H9 (cell line): ENCODE results near the gene SULT1A1. TPM values are rescaled to one million over a fixed set of nuclear protein-coding genes. Genes with fewer than 3 reads are reported as not detected.
"Not testable (repeated sequence)": the region's sequence is repeated elsewhere in the genome, so short reads cannot be mapped to it uniquely, and the experiment has no call there.

ENCODE experiments used
- DNase-seq: peaks from one replicate; pipeline ENCODE4 v3.0.0-alpha.2; 2017
- H2AFZ ChIP-seq: one replicate; pipeline ENCODE4 v1.6.1; 2013; ENCODE audit warnings: mild to moderate bottlenecking, low read length, control low read depth, moderate library complexity
- H2AK5ac ChIP-seq: 2 replicates; pipeline ENCODE4 v1.6.1; 2013; ENCODE audit warnings: low read length, control low read depth, mixed read lengths; ENCODE audit not compliant: insufficient read length
- H2BK120ac ChIP-seq: one replicate; pipeline ENCODE4 v1.6.1; 2013; ENCODE audit warnings: low read depth, mild to moderate bottlenecking, low read length, control low read depth, inconsistent platforms; ENCODE audit not compliant: poor library complexity, severe bottlenecking
- H2BK12ac ChIP-seq: 2 replicates; pipeline ENCODE4 v1.6.1; 2013; ENCODE audit warnings: low read length, control low read depth, mixed read lengths, low read depth; ENCODE audit not compliant: insufficient read length
- H2BK15ac ChIP-seq: 2 replicates; pipeline ENCODE4 v1.6.1; 2013; ENCODE audit warnings: low read depth, low read length, control low read depth
- H2BK20ac ChIP-seq: one replicate; pipeline ENCODE4 v1.6.1; 2013; ENCODE audit warnings: low read depth, mild to moderate bottlenecking, low read length, control low read depth, inconsistent platforms; ENCODE audit not compliant: poor library complexity, severe bottlenecking
- H2BK5ac ChIP-seq: 2 replicates; pipeline ENCODE4 v1.6.1; 2013; ENCODE audit warnings: low read length, control low read depth, mixed read lengths; ENCODE audit not compliant: insufficient read length
- H3K14ac ChIP-seq: 2 replicates; pipeline ENCODE4 v1.6.1; 2013; ENCODE audit warnings: low read length, control low read depth; ENCODE audit not compliant: insufficient read depth
- H3K18ac ChIP-seq: 2 replicates; pipeline ENCODE4 v1.6.1; 2013; ENCODE audit warnings: low read depth, mild to moderate bottlenecking, mixed read lengths, low read length, control low read depth; ENCODE audit not compliant: insufficient read length
- H3K23ac ChIP-seq: 2 replicates; pipeline ENCODE4 v1.6.1; 2013; ENCODE audit warnings: low read length, control low read depth, mixed read lengths, low read depth; ENCODE audit not compliant: insufficient read length
- H3K23me2 ChIP-seq: 2 replicates; pipeline ENCODE4 v1.6.1; 2013; ENCODE audit warnings: low read depth, mild to moderate bottlenecking, mixed read lengths, low read length, control low read depth; ENCODE audit not compliant: insufficient read length, poor library complexity, severe bottlenecking
- H3K27ac ChIP-seq: 2 replicates; pipeline ENCODE4 v1.5.1; 2013; ENCODE audit warnings: low read length, control low read depth, mixed read lengths, low read depth; ENCODE audit not compliant: insufficient read length
- H3K27me3 ChIP-seq: 2 replicates; pipeline ENCODE4 v1.6.1; 2013; ENCODE audit warnings: low read length, control low read depth, inconsistent platforms; ENCODE audit not compliant: insufficient read depth
- H3K4ac ChIP-seq: 2 replicates; pipeline ENCODE4 v1.6.1; 2013; ENCODE audit warnings: low read depth, mild to moderate bottlenecking, control low read depth, inconsistent platforms, low read length, moderate library complexity
- H3K4me1 ChIP-seq: 2 replicates; pipeline ENCODE4 v1.6.1; 2013; ENCODE audit warnings: low read length, control low read depth, inconsistent platforms; ENCODE audit not compliant: insufficient read depth
- H3K4me2 ChIP-seq: 2 replicates; pipeline ENCODE4 v1.6.1; 2013; ENCODE audit warnings: low read length, control low read depth, mixed read lengths; ENCODE audit not compliant: insufficient read length, insufficient read depth
- H3K56ac ChIP-seq: 2 replicates; pipeline ENCODE4 v1.6.1; 2013; ENCODE audit warnings: low read depth, mild to moderate bottlenecking, mixed read lengths, low read length, control low read depth; ENCODE audit not compliant: insufficient read length
- H3K79me1 ChIP-seq: 2 replicates; pipeline ENCODE4 v1.6.1; 2013; ENCODE audit warnings: low read depth, mild to moderate bottlenecking, moderate library complexity, low read length, control low read depth, inconsistent platforms; ENCODE audit not compliant: insufficient read depth, poor library complexity, severe bottlenecking
- H3K79me2 ChIP-seq: 2 replicates; pipeline ENCODE4 v1.6.1; 2013; ENCODE audit warnings: low read length, control low read depth, inconsistent platforms; ENCODE audit not compliant: insufficient read depth
- H3K9ac ChIP-seq: 2 replicates; pipeline ENCODE4 v1.6.1; 2013; ENCODE audit warnings: low read length, control low read depth, mixed read lengths; ENCODE audit not compliant: insufficient read length; ENCODE audit errors: extremely low read depth
- H3K9me3 ChIP-seq: one replicate; pipeline ENCODE4 v1.6.1; 2013; ENCODE audit warnings: low read depth, low read length, inconsistent platforms; ENCODE audit not compliant: control insufficient read depth
- H3T11ph ChIP-seq: one replicate; pipeline ENCODE4 v1.6.1; 2013; ENCODE audit warnings: mild to moderate bottlenecking, low read length, control low read depth, inconsistent platforms
- H4K20me1 ChIP-seq: one replicate; pipeline ENCODE4 v1.6.1; 2013; ENCODE audit not compliant: control insufficient read depth, insufficient read length, insufficient read depth
- H4K5ac ChIP-seq: 2 replicates; pipeline ENCODE4 v1.6.1; 2013; ENCODE audit warnings: low read depth, mild to moderate bottlenecking, mixed read lengths, low read length, control low read depth; ENCODE audit not compliant: insufficient read length
- H4K8ac ChIP-seq: replicated peaks from 2 replicates; pipeline ENCODE4 v1.6.1; 2013; ENCODE audit warnings: low read length, control low read depth, mixed read lengths, low read depth; ENCODE audit not compliant: insufficient read length
- H4K91ac ChIP-seq: 2 replicates; pipeline ENCODE4 v1.6.1; 2013; ENCODE audit warnings: low read depth, mild to moderate bottlenecking, moderate library complexity, mixed read lengths, low read length, control low read depth; ENCODE audit not compliant: insufficient read length
- H3K27ac Mint-ChIP-seq, 3 experiments: 2 replicates in 2 of 3; 3 replicates in 1 of 3; pipeline ENCODE4 v1.8.0; 2020 to 2021; ENCODE audit warnings: mixed read lengths in 3 of 3, mild to moderate bottlenecking in 1 of 3, moderate library complexity in 1 of 3
- H3K27me3 Mint-ChIP-seq: 2 replicates; pipeline ENCODE4 v1.8.0; 2021; ENCODE audit warnings: low read depth, mild to moderate bottlenecking, moderate library complexity, mixed read lengths
- H3K36me3 Mint-ChIP-seq, 3 experiments: 2 replicates in 2 of 3; 3 replicates in 1 of 3; pipeline ENCODE4 v1.8.0; 2020 to 2021; ENCODE audit warnings: low read depth in 3 of 3, mixed read lengths in 3 of 3; ENCODE audit not compliant: insufficient read depth in 1 of 3
- H3K4me1 Mint-ChIP-seq, 2 experiments: 2 replicates each; pipeline ENCODE4 v1.8.0; 2020; ENCODE audit warnings: mixed read lengths in 2 of 2
- H3K4me3 Mint-ChIP-seq, 2 experiments: 2 replicates in 1 of 2; 3 replicates in 1 of 2; pipeline ENCODE4 v1.8.0; 2020 to 2021; ENCODE audit warnings: mild to moderate bottlenecking in 2 of 2, mixed read lengths in 2 of 2, moderate library complexity in 1 of 2
- H3K9me3 Mint-ChIP-seq, 2 experiments: 2 replicates in 1 of 2; 3 replicates in 1 of 2; pipeline ENCODE4 v1.8.0; 2020; ENCODE audit warnings: mild to moderate bottlenecking in 2 of 2, mixed read lengths in 2 of 2, moderate library complexity in 1 of 2
- WGBS: extraction: QIAGEN DNeasy Blood & Tissue Kit; methylation state at CpG from one replicate; pipeline ENCODE4 v1.1.7; 2013; ENCODE audit warnings: missing lambda C conversion rate, low lambda C conversion rate, mixed read lengths; ENCODE audit not compliant: insufficient read length; ENCODE audit errors: extremely low coverage; 5-methylcytosine and 5-hydroxymethylcytosine counted together
- total RNA-seq: library from RNA; stranded (reverse); gene quantifications from 2 replicates; pipeline ENCODE4 v1.2.1, GENCODE V29; 2021
- TF ChIP-seq, protein P1 (sequence below): fragments of 200-600 bp; sonication (generic); conservative IDR thresholded peaks from 3 replicates; pipeline ENCODE4 v1.8.0; 2021; ENCODE audit warnings: antibody characterized with exemption, mild to moderate bottlenecking

The SULT1A1 gene
- total RNA-seq, 1 experiment from 2014 or later, result 4.8 TPM

GRCh38 chr16:28615486-28616223, 5.8 kb upstream of the SULT1A1 start:
- H3K27ac Mint-ChIP-seq, H4K91ac ChIP-seq, H2BK120ac ChIP-seq, H3K9ac ChIP-seq, H3K27me3 ChIP-seq, H3K27me3 Mint-ChIP-seq, H3K79me2 ChIP-seq, H2BK12ac ChIP-seq, H3K4ac ChIP-seq, H3K14ac ChIP-seq, H3K18ac ChIP-seq, H3K9me3 Mint-ChIP-seq, H3K4me3 Mint-ChIP-seq, H2AK5ac ChIP-seq, H2BK20ac ChIP-seq, H4K5ac ChIP-seq, H3K27ac ChIP-seq, H2BK5ac ChIP-seq, H4K20me1 ChIP-seq, H3K4me2 ChIP-seq, H3K36me3 Mint-ChIP-seq, H3K79me1 ChIP-seq, H3K4me1 ChIP-seq, H3K23ac ChIP-seq, H2BK15ac ChIP-seq, H3T11ph ChIP-seq, H2AFZ ChIP-seq, H3K23me2 ChIP-seq, H3K56ac ChIP-seq, H4K8ac ChIP-seq, H3K9me3 ChIP-seq: not testable (repeated sequence)
- H3K4me1 Mint-ChIP-seq, result peaks cover 18 to 26% of the 10 kb centered on the region in 2 experiments
- TF ChIP-seq, protein P1, sequence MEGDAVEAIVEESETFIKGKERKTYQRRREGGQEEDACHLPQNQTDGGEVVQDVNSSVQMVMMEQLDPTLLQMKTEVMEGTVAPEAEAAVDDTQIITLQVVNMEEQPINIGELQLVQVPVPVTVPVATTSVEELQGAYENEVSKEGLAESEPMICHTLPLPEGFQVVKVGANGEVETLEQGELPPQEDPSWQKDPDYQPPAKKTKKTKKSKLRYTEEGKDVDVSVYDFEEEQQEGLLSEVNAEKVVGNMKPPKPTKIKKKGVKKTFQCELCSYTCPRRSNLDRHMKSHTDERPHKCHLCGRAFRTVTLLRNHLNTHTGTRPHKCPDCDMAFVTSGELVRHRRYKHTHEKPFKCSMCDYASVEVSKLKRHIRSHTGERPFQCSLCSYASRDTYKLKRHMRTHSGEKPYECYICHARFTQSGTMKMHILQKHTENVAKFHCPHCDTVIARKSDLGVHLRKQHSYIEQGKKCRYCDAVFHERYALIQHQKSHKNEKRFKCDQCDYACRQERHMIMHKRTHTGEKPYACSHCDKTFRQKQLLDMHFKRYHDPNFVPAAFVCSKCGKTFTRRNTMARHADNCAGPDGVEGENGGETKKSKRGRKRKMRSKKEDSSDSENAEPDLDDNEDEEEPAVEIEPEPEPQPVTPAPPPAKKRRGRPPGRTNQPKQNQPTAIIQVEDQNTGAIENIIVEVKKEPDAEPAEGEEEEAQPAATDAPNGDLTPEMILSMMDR, result peak; percentile 75
- DNase-seq, result peak; percentile 55
- WGBS, result no CpG with 5 or more reads among the region's 24 CpGs

GRCh38 chr16:28614561-28614960, 4.7 kb upstream of the SULT1A1 start:
- not testable (repeated sequence) for H3K4me3 Mint-ChIP-seq, H3K79me2 ChIP-seq, H2BK15ac ChIP-seq, H3K9me3 ChIP-seq, H3K23me2 ChIP-seq, H2AK5ac ChIP-seq, H3K36me3 Mint-ChIP-seq, H2BK12ac ChIP-seq, H4K8ac ChIP-seq, H4K5ac ChIP-seq, H3K56ac ChIP-seq, H3K18ac ChIP-seq, H3T11ph ChIP-seq, H3K14ac ChIP-seq, H3K79me1 ChIP-seq, H3K27ac Mint-ChIP-seq, H3K4me1 ChIP-seq, H3K27ac ChIP-seq, H2BK5ac ChIP-seq, H3K4me2 ChIP-seq, H3K4ac ChIP-seq, H3K23ac ChIP-seq, H3K27me3 ChIP-seq, H2BK20ac ChIP-seq, H2AFZ ChIP-seq, H2BK120ac ChIP-seq, DNase-seq, H3K9me3 Mint-ChIP-seq, H3K9ac ChIP-seq, H4K20me1 ChIP-seq, H4K91ac ChIP-seq, H3K27me3 Mint-ChIP-seq
- H3K4me1 Mint-ChIP-seq, result peaks cover 27 to 37% of the 10 kb centered on the region in 2 experiments
- no CpG with 5 or more reads among the region's 16 CpGs for WGBS
